ENCODE results near the gene OR3A1.
"Not testable (repeated sequence)": the region's sequence is repeated elsewhere in the genome, so short reads cannot be mapped to it uniquely, and the experiment has no call there.

Gene OR3A1

GRCh38 chr17:3276126-3276525, 22.0 kb downstream of the OR3A1 start:
- TF ChIP-seq CTCF (conservative IDR thresholded peaks at IDR 0.05) = no peak
- no peak overlapping the region for H3K27ac ChIP-seq

DNA sequence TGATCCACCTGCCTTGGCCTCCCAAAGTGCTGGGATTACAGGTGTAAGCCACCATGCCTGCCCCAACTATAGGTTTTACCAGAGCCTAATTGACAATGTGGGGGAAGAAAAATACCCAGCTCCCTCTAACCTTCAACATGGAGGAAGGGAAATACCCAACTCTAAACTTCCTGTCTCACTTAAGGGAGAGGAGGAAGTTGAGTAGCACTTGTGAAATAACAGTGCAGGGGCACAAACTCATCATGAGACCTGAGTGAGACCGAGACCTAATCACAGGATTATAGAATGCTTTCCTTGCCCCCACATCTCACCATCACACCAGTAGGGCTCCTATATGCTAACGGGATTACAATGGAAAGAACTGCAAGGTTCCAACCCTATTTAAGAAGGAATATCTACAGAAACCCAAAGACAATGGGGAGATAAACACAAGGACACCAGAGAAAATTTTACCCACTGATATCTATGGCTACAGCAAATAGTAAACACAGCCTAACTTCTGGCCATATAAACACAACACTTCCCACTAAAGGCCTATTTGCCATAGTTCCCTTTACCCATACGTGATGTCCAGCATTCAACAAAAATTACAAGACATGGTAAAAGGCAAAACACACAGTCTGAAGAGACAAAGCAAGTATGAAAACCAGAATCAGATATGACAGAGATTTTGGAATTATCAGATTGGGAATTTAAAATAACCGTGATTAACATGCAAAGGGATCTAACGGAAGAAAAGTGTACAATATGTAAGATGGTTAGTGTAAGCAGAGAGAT, 26.9 kb downstream of the OR3A1 start:
- no peak overlapping the region for H3K27ac ChIP-seq
- no peak for TF ChIP-seq CTCF (conservative IDR thresholded peaks at IDR 0.05)

- H3K27ac ChIP-seq = no peak overlapping the region
- TF ChIP-seq CTCF (conservative IDR thresholded peaks at IDR 0.05) = no peak
These were observed 37.6 kb downstream of the OR3A1 start for GRCh38 chr17:3260600-3260999.

DNA sequence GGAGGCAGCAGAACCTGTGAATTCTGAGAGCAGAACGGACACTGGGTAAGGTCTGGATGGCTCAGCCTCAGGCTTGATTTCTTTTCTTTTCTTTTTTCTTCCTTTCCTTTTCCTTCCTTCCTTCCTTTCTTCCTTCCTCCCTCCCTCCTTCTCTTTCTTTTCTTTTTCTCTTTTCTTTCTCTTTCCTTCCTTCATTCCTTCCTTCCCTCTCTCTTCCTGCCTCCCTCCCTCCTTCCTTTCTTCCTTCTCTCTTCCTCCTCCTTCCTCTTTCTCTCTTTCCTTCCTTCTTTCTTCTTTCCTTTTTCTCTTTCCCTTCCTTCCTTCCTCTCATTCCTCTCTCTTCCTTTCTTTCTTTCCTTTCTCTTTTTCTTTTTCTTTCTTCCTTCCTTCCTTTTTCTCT, 38.0 kb downstream of the OR3A1 start:
- H3K27ac ChIP-seq = no peak overlapping the region
- no peak for TF ChIP-seq CTCF (conservative IDR thresholded peaks at IDR 0.05)

GRCh38 chr17:3256575-3256974, 41.6 kb downstream of the OR3A1 start:
- no peak overlapping the region for H3K27ac ChIP-seq
- no peak for TF ChIP-seq CTCF (conservative IDR thresholded peaks at IDR 0.05)

- H3K27ac ChIP-seq = not testable (repeated sequence)
These were observed 49.1 kb downstream of the OR3A1 start for GRCh38 chr17:3249013-3249412.

- not testable (repeated sequence) for H3K27ac ChIP-seq
These were observed 53.3 kb downstream of the OR3A1 start for GRCh38 chr17:3244841-3245240.

- not testable (repeated sequence) for H3K27ac ChIP-seq
These were observed 57.1 kb downstream of the OR3A1 start for GRCh38 chr17:3241044-3241443.
